ENCODE results near the gene LDB1. TPM values are rescaled to one million over a fixed set of nuclear protein-coding genes. Genes with fewer than 3 reads are reported as not detected.
A peak's percentile ranks its signal among the peaks of the same experiment; 100 is the strongest.

The LDB1 gene
- total and polyA plus RNA-seq, 2 of the 13 experiments (the other 11 are each of a cell fraction or from before 2014, with no cell fraction given) = 17.2 to 45.5 TPM

DNA sequence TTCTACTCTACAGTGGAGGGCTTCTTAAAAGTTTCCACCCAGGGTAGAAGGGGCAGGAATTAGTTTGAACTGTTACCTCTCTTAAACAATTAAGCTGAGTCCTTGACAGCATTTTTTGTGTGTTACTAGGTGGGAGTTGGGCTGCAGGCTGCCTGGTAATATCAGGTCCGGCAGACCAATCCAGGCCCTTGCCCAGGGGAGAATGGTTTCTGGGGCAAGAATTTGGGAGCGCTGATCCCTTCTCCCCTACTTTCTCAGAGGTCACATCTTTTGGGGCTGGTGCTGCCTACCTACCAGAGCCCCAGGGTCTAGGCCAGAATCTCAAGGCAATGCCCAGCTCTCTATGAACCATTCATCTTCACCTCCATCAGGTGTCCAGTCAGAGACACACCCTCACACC lies 14.2 kb upstream of the LDB1 start:
- Histone ChIP-seq H3K4me3 (replicated peaks in 1 of 3; ENCODE audit: insufficient read depth in 1 of 3, low read depth in 2 of 3, low read length in 3 of 3) (peak overlapping the region; percentile 82 to 96 (median 92)), H3K27me3 (ENCODE audit: control insufficient read depth in 1 of 2, insufficient read depth in 2 of 2, low read length in 2 of 2) (peaks cover 0 to 4% of the 10 kb centered on the region in 2 experiments; a peak in 1 of 5 replicates), H3K36me3 (replicated peaks in 1 of 2; ENCODE audit: control insufficient read depth in 1 of 2, insufficient read depth in 2 of 2, low read length in 2 of 2) (peaks cover 18 to 29% of the 10 kb centered on the region in 2 experiments; a peak in 4 of 5 replicates), H4K20me1 (ENCODE audit: insufficient read depth, low read length) (peaks cover 45% of the 10 kb centered on the region), H3K4me1 (ENCODE audit: insufficient read depth, low read length) (peaks cover 41% of the 10 kb centered on the region), H3K27ac (ENCODE audit: extremely low read length, insufficient read depth, low read length) (peak overlapping the region; percentile 88), H3K4me2 (ENCODE audit: low read depth, low read length) (peak overlapping the region; percentile 82), H2AFZ (ENCODE audit: low read length) (no peak overlapping the region), H3K9me3 (ENCODE audit: low read length) (no peaks in the 10 kb centered on the region), H3K79me2 (ENCODE audit: insufficient read depth, low read length) (peaks cover 54% of the 10 kb centered on the region), H3K9ac (ENCODE audit: insufficient read depth, low read depth, low read length) (peak overlapping the region; percentile 93)
- 46% methylated on average over 2 of the region's 2 CpGs for WGBS (ENCODE audit: low lambda C conversion rate)
- FAIRE-seq (no peak), DNase-seq (ENCODE audit: low spot score) (no peak), ATAC-seq (no peak)
- POLR2A ChIA-PET = interaction anchor here (1.2 to 1.6 kb wide), 3 partner anchors 12 to 19 kb away, joined by 3 to 8 read pairs (median 4); partner anchors contain the start of gene NOLC1
- intact Hi-C loops (cut with micrococcal nuclease; ENCODE audit: unreplicated experiment) (no loop called here), in situ Hi-C loops (cut with HindIII; ENCODE audit: extremely low pct_ligation_motif_present, low pct_unique_long_range_greater_than_20kb) (no loop called here)
- BruUV-seq (replicated peaks) = TSS peak; percentile 67
- CTCF ChIA-PET (ENCODE audit: low intra/inter-chr PET ratio, low total read pairs) = no interaction called here
- TF ChIP-seq TOE1 (CRISPR knock-in tag; IDR thresholded peaks at IDR 0.05) (no peak), GTF3A (CRISPR knock-in tag; conservative IDR thresholded peaks at IDR 0.05) (no peak), ZNF724P (CRISPR knock-in tag; IDR thresholded peaks at IDR 0.05; ENCODE audit: borderline replicate concordance) (no peak), TARDBP (CRISPR knock-in tag; IDR thresholded peaks at IDR 0.05) (no peak), MIER2 (CRISPR knock-in tag; IDR thresholded peaks at IDR 0.05) (no peak), SALL2 (CRISPR knock-in tag; IDR thresholded peaks at IDR 0.05) (no peak), ZBTB7B (CRISPR knock-in tag; IDR thresholded peaks at IDR 0.05) (no peak), UBTF (CRISPR knock-in tag; IDR thresholded peaks at IDR 0.05) (no peak), ZKSCAN1 (IDR thresholded peaks at IDR 0.05; ENCODE audit: low read length) (no peak), HNF4G (IDR thresholded peaks at IDR 0.05; ENCODE audit: borderline replicate concordance, low read depth, low read length) (no peak), HNF4G (CRISPR knock-in tag; IDR thresholded peaks at IDR 0.05; ENCODE audit: borderline replicate concordance, low read depth) (no peak), ZNF143 (CRISPR knock-in tag; IDR thresholded peaks at IDR 0.05) (no peak), MEF2D (CRISPR knock-in tag; IDR thresholded peaks at IDR 0.05) (no peak)
- TF ChIP-seq, protein P1, sequence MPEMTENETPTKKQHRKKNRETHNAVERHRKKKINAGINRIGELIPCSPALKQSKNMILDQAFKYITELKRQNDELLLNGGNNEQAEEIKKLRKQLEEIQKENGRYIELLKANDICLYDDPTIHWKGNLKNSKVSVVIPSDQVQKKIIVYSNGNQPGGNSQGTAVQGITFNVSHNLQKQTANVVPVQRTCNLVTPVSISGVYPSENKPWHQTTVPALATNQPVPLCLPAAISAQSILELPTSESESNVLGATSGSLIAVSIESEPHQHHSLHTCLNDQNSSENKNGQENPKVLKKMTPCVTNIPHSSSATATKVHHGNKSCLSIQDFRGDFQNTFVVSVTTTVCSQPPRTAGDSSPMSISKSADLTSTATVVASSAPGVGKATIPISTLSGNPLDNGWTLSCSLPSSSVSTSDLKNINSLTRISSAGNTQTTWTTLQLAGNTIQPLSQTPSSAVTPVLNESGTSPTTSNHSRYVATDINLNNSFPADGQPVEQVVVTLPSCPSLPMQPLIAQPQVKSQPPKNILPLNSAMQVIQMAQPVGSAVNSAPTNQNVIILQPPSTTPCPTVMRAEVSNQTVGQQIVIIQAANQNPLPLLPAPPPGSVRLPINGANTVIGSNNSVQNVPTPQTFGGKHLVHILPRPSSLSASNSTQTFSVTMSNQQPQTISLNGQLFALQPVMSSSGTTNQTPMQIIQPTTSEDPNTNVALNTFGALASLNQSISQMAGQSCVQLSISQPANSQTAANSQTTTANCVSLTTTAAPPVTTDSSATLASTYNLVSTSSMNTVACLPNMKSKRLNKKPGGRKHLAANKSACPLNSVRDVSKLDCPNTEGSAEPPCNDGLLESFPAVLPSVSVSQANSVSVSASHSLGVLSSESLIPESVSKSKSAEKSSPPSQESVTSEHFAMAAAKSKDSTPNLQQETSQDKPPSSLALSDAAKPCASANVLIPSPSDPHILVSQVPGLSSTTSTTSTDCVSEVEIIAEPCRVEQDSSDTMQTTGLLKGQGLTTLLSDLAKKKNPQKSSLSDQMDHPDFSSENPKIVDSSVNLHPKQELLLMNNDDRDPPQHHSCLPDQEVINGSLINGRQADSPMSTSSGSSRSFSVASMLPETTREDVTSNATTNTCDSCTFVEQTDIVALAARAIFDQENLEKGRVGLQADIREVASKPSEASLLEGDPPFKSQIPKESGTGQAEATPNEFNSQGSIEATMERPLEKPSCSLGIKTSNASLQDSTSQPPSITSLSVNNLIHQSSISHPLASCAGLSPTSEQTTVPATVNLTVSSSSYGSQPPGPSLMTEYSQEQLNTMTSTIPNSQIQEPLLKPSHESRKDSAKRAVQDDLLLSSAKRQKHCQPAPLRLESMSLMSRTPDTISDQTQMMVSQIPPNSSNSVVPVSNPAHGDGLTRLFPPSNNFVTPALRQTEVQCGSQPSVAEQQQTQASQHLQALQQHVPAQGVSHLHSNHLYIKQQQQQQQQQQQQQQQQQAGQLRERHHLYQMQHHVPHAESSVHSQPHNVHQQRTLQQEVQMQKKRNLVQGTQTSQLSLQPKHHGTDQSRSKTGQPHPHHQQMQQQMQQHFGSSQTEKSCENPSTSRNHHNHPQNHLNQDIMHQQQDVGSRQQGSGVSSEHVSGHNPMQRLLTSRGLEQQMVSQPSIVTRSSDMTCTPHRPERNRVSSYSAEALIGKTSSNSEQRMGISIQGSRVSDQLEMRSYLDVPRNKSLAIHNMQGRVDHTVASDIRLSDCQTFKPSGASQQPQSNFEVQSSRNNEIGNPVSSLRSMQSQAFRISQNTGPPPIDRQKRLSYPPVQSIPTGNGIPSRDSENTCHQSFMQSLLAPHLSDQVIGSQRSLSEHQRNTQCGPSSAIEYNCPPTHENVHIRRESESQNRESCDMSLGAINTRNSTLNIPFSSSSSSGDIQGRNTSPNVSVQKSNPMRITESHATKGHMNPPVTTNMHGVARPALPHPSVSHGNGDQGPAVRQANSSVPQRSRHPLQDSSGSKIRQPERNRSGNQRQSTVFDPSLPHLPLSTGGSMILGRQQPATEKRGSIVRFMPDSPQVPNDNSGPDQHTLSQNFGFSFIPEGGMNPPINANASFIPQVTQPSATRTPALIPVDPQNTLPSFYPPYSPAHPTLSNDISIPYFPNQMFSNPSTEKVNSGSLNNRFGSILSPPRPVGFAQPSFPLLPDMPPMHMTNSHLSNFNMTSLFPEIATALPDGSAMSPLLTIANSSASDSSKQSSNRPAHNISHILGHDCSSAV (CRISPR knock-in tag; IDR thresholded peaks at IDR 0.05; ENCODE audit: borderline replicate concordance) = no peak
- TF ChIP-seq, protein P2, sequence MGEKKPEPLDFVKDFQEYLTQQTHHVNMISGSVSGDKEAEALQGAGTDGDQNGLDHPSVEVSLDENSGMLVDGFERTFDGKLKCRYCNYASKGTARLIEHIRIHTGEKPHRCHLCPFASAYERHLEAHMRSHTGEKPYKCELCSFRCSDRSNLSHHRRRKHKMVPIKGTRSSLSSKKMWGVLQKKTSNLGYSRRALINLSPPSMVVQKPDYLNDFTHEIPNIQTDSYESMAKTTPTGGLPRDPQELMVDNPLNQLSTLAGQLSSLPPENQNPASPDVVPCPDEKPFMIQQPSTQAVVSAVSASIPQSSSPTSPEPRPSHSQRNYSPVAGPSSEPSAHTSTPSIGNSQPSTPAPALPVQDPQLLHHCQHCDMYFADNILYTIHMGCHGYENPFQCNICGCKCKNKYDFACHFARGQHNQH (CRISPR knock-in tag; IDR thresholded peaks at IDR 0.05) = no peak
